HG02870 (cell line): ENCODE data around the gene ANKS1B.

Experiments used
- ATAC-seq: cut with Tn5 transposase; IDR thresholded peaks from one replicate; pipeline ENCODE4 v1.9.1; 2021; ENCODE audit warnings: mild to moderate bottlenecking, moderate library complexity; ENCODE audit not compliant: unreplicated experiment

The ANKS1B gene

DNA sequence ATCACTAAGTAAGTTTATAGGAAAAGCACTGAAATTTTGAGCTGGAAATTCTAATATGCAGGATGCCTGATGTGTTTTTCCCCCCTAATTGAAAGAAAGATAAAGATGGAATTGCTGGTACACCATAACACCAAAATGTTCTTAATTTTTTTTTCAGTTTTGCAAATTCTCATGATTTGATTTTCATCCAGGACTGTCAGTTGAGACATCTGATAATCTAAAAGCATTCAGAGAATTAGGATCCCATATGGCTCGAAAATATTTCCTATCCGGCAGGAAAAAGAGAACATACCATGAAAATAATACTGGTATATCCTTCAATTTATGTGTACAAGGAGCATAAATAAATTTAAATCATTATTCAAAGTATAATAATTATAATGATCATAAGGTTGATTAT is 887.6 kb downstream of the ANKS1B start:
- no peak for ATAC-seq

DNA sequence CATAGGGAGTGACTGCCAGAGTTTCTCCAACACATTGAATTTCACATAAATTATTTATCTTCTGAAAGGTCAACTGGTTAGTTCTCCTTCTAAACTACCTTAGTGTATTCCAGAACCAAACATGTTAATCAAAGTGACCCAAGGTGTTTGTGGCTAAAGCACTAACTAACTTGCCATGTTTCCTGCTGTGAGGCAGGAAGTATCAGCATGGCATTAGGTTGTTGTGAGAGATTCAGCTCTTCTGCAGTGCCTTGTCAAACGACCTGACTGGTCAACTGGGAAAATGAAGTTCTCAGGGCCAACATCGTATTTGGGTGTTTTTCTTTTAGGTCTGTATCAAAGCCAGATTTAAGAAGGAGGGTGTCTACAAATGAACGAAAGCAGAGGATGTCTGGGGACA is 891.6 kb downstream of the ANKS1B start:
- ATAC-seq: no peak

DNA sequence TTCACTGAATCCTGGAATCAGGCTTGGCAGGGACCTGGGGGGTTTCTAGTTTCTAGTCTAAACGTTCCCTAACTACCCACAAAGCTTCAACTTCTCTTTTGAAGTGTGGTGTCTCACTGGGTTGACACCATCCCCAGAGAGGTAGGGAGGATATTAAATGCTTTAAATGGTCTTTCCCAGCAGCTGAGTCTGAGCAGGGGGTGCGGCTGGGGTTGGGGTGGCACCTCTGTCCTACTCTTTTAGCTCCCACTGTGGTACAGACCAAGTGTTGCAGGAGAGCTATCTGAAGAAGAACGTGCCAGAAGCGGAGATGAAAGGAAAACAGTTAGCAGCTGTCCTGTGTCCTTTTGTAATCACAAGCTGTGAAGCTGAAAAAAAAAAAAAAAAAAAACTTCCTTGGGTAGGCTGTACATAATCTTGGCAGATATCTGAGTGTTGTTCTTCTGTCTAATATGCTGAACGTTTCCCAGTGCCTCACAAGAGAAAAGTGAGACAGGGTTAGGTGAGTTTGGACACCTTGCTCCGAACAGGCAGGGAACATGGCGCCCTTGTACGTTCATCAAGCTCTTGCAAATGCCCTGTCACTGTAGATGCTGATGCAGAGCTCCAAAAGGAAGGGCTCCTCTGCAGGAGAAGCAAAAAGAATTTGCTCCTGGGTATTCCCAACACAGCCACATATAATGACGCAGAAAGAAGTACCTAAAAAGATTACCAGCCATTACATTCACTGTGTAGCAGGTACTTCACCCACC is 892.5 kb downstream of the ANKS1B start:
- no peak for ATAC-seq

DNA sequence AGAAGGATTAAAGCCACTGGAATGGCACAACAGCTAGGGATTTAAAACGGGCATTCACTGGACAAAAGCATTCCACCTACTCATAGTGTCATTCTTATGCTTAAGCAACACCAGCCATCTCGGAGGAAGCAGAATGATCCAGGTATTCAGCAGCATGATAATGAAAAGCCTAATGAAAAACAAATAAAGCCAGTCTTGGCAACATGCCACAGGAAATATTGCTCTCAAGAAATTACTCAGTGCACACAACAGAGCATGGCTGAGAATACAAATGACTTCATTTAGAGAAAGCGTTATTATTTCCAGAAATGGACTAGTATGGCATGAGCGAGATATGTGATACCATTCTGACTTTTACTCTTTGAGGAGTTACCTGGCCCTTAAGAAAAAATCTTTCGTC is 897.5 kb downstream of the ANKS1B start:
- ATAC-seq: no peak

DNA sequence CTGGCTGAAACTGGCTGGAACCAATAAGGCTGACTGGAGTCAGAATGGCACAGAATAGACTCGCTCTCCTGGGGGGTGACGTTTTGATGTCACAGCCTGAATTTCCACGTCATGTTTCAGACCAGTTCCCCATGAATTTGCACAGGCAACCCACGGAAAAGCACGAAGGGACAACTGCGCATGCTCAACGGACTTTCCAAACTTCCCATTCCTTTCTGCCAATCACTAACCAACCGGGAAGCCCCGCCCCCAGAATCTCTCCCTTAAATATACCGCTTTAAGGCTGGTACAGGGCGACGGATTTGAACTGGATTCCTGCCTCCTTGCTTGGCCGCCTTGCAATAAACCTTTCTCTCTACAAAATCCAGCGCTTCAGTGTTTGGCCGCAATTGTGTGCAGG is 904.9 kb downstream of the ANKS1B start:
- ATAC-seq: no peak

DNA sequence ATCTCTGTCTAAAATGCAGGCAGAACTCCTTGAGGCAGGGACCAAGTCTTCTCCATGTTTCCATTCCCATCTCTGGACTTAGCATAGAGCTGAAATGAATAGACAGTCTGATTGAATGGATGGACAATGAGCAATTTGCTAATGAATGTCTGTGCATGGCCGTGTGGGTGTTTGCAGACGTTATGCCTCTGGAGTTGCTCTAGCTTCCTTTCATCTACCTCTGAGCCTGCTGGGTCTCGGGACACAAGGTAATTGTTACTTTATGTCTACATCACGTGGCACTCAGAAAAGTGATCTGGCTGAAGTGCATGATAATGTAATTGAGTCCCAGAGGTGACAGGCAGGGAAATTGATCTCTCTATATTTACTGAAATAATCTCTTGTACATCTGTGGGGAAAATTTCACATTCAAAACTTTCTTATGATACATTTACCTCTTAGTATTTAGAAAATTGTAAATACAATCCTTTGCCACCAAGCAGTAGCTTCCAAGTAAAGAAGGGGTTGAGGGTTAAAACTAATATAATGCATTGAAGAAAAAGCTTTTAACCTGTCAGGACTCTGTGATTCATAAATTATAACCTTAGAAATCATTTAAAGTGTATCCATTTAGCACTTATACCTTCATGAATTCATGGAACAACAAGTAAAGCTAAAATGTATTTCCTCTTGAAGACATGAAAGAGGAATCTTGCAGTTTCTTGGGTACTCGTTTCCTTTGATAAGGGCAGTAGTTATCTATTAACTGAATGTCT is 915.6 kb downstream of the ANKS1B start:
- no peak for ATAC-seq

DNA sequence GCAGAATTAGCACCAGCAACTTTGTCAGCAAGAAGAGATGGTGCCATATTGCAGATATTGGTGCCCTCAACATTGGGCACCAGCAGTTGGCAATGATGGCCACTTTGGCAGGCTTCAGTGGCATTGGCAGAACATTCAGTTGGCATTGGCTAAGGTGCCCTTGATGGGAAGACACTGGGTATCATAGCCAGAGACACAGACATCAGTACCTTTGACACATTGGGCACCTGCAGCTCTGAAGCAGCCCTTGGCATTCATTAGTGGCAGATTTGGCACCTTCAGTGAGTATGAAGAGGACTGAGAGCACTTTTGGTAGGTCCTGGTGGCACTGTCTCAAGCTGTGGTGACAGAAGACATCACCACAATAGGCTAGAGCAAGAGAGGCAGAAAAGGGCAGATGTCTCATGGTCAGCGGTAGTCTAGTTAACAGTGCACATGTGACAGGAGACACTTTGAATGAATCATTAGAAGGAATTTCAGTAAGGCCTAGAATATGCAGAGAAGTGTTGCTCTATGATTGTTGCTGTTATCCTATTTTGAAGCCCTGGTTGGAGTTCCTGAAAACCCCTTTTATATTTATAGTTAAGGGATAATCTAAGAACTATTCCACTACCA is 917.5 kb downstream of the ANKS1B start:
- ATAC-seq: no peak

DNA sequence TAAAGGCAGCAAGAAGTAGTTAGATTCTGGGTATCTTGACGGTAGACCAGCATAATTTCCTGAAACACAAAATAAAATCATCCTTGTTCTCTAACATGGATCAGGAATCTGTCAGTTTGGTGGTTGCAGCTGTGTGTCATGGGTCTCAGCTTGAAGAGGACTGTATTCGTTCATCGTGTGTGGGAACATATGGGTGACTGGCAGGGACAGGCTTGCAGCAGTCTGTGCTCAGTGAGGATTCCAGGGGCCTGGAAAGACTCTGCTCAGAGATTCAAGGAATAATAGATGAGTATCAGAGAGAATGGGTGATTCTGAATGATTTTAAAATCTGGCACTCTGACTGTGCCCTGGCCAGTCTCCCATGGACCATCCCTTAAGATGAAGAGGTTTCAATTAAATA is 918.0 kb downstream of the ANKS1B start:
- ATAC-seq: no peak

DNA sequence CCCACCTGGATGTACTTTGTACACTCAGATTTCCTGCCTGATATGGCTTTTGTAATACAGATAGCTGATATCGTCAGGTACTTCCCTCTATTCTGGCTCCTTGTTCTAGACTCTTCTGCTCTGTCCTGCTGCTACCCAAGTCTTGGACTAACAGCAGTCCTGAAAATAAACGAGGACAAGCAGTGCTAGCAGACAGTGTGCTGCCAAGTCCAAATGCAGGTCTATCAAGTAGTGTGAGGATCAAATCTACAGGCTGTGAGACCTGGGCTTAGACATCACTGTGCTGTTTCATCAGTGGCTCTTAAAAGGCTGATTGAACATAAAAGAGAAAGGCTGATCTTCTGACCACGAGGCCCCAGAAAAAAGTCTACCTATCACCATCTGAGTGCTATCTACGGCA is 921.6 kb downstream of the ANKS1B start:
- ATAC-seq: no peak

DNA sequence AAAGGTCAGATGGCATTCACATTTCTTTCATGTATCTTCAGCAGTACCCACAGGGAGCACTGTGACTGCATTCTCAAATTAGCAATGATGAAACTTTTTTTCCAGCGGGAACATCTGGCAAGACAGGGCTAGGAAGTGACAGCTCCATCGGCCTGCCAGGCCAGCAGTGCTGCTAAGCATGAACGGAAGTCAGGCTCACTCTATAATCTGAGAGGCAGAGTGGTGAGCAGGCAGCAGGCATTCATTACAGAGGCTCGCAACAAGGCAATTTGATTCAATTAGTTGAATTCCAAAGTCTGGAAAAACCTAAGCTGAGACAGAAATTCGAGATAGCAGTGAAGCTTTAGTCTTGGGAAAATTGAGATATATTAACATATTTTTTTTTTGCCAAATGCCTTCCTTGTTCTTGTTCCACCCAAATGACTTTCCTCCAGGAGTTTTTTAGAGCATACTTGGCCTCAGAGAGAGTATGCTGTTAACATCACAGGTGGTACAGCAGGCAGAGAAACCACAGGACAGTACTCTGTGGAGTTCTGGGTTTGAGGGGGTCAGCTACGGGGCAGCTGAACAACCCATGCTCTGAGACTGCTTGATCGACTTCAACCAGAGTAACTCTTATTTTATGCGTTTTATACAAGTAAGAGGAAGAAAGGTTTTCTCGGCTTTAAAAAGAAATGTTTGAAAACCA is 924.8 kb downstream of the ANKS1B start:
- ATAC-seq: no peak

DNA sequence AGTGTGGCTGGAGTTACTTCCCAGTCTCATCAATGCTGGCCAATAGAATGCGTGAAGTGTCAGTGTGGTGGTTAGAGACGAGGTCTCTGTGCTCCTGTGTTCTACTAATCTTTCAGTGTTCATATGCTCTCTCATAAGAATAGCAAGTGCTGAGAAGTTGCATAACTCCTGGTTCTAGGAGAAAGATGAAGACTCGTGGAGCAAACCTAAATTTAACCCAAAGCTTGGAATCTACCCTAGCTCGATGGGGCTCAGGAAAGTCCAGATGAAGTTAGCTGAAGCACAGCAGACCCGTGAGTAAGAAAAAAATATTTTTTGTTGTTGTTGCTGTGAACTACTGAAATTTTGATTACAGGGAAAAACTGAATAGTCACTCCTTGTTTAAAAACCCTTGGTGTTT is 927.1 kb downstream of the ANKS1B start:
- ATAC-seq: no peak

DNA sequence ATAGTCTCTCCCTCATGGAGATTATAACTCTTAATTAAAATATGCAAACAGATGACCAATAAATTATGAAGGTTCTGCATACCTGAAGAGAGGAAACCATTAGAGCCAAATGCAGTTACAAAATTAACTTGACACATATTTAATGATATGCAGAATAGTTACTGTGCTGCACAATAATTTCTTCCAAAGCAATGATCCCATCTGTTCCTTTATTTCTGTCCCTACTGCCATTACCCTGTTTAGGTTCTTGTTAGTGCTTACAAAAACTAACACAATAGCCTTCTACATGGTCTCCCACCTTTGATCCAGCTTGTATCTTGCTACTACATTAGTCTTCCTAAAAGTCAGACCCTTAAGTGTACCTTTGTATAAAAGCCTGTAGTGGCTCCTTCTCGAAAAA is 928.5 kb downstream of the ANKS1B start:
- ATAC-seq: no peak

DNA sequence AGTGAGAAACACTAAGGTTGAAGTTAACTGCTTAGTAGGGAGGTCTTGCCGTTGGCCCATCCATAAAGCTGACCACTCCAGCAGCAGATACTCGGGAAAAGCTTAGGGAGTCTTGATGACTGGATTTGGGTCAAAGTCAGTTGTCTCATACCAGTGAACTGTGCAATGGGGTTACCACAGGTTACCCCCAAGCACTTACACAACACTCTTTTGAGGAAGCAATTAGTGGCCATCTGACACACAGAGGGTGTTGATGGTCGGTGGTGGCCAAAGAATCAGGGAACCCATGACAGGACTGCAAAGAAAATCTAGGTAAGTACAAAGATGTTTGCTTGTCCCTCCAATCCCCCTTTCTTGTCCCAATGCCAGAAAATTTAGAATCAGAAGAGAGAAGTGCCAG is 929.4 kb downstream of the ANKS1B start:
- no peak for ATAC-seq

DNA sequence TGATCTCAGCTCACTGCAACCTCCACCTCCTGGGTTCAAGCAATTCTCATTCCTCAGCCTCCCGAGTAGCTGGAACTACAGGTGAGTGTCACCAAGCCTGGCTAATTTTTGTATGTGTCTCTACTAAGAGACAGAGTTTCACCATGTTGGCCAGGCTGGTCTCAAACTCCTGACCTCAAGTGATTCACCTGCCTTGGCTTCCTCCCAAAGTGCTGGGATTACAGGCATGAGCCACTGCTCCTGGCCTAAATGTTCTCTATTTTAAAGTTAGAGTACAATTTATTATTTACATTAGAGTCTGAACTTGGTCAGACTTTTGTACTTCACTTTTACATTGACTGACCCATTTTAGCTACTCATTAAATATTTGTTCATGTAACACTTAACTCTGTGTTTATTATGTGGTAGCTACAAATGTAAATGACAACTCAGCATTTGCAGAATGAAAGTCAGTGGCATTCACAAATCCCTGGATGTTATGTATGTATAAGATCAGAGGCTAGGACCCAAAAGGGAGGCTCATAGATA is 930.1 kb downstream of the ANKS1B start:
- no peak for ATAC-seq

DNA sequence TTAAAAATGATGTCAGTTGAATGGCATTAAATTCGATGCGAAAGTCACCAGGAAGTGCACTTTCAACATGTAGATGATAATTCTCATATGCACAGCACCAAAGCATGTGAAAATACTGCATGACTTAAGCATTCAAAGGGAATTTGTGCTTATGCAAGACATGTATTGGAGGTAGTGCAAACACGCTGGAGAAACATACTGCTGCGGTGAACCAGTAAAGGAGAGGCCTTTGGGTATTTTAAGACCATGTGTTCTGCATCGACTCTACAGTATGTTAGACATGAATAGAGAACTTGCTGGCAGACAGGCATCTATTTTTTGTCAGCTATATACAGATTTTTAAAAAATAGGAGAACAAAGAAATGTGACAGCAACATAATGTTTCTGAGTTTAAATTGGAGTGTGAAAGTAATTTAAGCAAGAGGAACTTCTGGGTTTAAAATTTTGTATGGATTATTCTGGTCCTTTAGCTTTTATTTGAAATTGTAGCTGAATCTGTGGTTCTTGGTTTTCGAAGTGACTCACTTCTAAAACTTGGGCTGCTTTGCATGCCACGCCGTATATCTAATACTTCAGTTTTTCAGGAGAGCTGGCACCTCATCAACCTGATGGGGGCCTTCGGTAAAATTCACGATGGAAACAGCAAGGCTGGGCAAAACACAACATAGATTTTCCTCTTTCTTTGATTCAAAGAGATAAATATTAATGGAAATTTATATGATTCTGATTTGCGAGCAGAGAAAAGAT is 930.9 kb downstream of the ANKS1B start:
- no peak for ATAC-seq

DNA sequence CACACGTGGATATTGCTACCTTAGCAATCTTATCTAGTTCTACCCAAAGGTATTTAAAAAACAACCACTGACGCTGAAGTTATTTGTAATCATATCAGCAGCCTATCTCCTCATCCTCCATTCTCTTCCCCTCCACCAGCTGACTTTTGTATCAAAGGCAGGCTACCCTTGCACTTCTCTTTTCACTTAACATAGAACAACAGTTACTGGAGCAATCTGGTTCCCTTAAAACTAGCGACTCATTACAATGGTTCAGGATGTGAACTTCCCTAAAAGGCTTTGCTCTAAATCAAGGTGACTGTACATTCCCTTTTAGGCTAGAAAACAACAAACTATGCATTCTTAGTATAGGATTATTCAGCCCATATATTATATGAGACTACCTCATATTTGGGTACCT is 935.0 kb downstream of the ANKS1B start:
- no peak for ATAC-seq

DNA sequence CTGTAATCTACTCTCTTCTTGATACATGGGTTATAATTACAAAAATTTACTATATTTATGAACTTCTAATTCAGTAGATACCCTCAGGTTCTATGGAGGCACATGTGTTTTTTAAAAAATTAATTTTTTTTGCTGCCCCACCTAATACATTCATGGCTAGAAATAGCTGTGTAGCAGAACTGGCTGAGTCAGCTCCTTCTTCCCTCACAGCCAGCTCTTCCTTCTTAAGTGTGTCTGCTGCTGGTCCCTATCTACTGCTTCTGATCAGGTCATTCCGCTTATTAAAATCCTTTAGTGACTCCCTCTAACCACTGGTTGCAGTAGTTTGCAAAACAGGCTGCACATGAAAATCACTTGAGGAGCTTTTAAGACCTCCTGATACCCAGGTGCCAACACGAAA is 939.6 kb downstream of the ANKS1B start:
- no peak for ATAC-seq

DNA sequence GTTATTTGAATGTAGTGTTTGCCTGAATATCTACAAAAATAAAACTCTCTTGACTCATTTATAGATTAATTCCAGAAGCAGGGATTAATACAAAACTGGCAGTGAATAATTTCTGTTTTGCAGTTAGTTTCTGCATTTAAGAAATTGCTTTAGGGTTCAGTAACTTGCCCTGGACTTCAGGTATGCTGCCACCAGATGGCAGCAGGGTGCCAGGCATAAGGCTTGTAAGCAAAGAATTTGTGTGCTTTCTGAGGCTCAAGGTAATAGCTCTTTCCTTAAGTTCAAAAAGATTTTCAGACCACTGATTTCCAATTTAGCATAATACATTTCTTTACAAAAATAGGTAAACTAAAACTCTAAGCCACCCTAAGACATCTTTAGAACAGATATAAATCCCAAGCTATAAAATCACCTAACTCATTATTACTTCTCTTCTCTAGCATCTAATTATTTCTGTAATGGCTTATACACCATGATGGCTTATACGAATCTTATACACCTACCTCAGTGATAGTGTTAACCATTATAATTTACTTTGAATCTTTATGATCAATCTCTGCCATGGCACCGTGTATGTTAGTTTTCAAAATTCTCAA is 941.3 kb downstream of the ANKS1B start:
- ATAC-seq: peak; percentile 55

DNA sequence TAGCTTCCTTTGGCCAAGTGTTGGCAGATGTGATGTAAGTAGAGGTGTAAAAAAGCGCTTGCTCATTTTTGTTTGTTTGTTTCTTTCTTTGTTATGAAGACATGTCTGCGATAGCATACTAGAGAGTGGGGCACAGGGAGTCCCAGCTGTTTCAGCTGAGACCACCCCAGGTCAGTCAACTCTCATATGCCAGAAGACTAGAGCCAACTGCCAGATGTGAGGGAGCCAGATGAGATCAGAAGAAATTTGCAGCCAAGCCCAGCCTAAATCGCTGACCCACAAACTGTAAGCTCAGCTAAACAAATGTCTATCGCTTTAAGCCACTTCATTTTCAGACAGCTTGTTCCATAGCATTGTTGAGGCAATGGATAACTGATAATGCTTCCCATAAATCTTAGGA is 942.5 kb downstream of the ANKS1B start:
- no peak for ATAC-seq
